Ishikawa (cell line): ENCODE measurements around the gene S1PR2.

Experiments used
- CEBPB ChIP-seq: IDR thresholded peaks from 2 replicates; pipeline ENCODE4 v1.6.1; 2012
- CREB1 ChIP-seq: IDR thresholded peaks from 2 replicates; pipeline ENCODE4 v1.6.1; 2012; ENCODE audit warnings: low read depth
- EP300 ChIP-seq: IDR thresholded peaks from 2 replicates; pipeline ENCODE4 v1.6.1; 2012; ENCODE audit warnings: borderline replicate concordance
- NFIC ChIP-seq: IDR thresholded peaks from 2 replicates; pipeline ENCODE4 v1.6.1; 2012
- RAD21 ChIP-seq: IDR thresholded peaks from 2 replicates; pipeline ENCODE4 v1.6.1; 2012; ENCODE audit warnings: low read depth
- TF ChIP-seq, protein P1 (sequence below): IDR thresholded peaks from 2 replicates; pipeline ENCODE4 v1.6.1; 2012
- TF ChIP-seq, protein P2 (sequence below): IDR thresholded peaks from 2 replicates; pipeline ENCODE4 v1.6.1; 2012; ENCODE audit warnings: low read depth, mild to moderate bottlenecking

DNA sequence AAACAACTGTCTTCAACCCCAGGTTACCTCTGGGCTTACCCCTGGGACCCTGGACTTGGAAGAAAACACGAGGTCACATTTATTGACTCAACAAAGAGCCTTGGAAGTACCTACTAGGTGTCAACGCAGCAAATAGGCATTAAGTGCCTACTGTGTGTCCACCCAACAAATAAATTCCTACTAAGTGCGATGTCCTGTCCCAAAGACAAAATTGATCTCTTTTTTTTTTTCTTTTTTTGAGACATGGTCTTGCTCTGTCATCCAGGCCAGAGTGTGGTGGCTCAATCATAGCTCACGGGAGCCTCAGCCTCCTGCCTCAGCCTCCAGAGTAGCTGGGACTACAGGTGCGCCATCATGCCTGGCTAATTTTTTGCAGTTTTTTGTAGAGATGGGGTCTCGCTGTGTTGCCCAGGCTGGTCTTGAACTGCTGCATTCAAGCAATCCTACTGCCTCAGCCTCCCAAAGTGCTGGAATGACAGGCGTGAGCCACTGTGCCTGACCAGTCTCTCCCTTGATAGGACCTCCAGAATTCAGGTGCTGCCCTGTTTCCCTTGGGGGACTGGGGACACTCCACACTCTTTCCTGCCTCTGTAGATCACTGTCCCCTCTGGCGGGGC lies 589 bp upstream of the S1PR2 start:
- no peak for TF ChIP-seq CREB1
- TF ChIP-seq RAD21: no peak
- TF ChIP-seq NFIC: no peak
- TF ChIP-seq, protein P1, sequence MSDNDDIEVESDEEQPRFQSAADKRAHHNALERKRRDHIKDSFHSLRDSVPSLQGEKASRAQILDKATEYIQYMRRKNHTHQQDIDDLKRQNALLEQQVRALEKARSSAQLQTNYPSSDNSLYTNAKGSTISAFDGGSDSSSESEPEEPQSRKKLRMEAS: no peak
- no peak for TF ChIP-seq EP300
- TF ChIP-seq CEBPB: no peak
- TF ChIP-seq, protein P2, sequence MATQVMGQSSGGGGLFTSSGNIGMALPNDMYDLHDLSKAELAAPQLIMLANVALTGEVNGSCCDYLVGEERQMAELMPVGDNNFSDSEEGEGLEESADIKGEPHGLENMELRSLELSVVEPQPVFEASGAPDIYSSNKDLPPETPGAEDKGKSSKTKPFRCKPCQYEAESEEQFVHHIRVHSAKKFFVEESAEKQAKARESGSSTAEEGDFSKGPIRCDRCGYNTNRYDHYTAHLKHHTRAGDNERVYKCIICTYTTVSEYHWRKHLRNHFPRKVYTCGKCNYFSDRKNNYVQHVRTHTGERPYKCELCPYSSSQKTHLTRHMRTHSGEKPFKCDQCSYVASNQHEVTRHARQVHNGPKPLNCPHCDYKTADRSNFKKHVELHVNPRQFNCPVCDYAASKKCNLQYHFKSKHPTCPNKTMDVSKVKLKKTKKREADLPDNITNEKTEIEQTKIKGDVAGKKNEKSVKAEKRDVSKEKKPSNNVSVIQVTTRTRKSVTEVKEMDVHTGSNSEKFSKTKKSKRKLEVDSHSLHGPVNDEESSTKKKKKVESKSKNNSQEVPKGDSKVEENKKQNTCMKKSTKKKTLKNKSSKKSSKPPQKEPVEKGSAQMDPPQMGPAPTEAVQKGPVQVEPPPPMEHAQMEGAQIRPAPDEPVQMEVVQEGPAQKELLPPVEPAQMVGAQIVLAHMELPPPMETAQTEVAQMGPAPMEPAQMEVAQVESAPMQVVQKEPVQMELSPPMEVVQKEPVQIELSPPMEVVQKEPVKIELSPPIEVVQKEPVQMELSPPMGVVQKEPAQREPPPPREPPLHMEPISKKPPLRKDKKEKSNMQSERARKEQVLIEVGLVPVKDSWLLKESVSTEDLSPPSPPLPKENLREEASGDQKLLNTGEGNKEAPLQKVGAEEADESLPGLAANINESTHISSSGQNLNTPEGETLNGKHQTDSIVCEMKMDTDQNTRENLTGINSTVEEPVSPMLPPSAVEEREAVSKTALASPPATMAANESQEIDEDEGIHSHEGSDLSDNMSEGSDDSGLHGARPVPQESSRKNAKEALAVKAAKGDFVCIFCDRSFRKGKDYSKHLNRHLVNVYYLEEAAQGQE: no peak
